Measurements from ENCODE around the gene MBD1.

GRCh38 chr18:50240080-50240563 lies 41.2 kb downstream of the MBD1 start:
- TF ChIP-seq CTCF (IDR thresholded peaks at IDR 0.05) (no peak), POLR2A (IDR thresholded peaks at IDR 0.05) (no peak)

Measured in lower leg skin (tissue), 3 donors.